Stomach (tissue), 4 donors: ENCODE measurements around the gene STRN3.

ENCODE experiments used
- CTCF ChIP-seq, 7 experiments: fragments of 450-650 bp in 4 of 7; fragments of 200-600 bp in 3 of 7; sonication (generic) in 3 of 7; IDR thresholded peaks; one replicate each; pipeline ENCODE4 v1.5.1; 2016 to 2019; ENCODE audit warnings: antibody characterized with exemption in 7 of 7, control low read depth in 2 of 7, mild to moderate bottlenecking in 1 of 7
- EP300 ChIP-seq: sonication (generic); formaldehyde crosslinking; IDR thresholded peaks from one replicate; pipeline ENCODE4 v1.6.1; 2017; ENCODE audit warnings: antibody characterized with exemption
- POLR2A ChIP-seq, 4 donors: fragments of 450-650 bp; IDR thresholded peaks; one replicate each; pipeline ENCODE4 v1.6.1; 2016; ENCODE audit warnings: antibody characterized with exemption in 4 of 4, control low read depth in 2 of 4, mild to moderate bottlenecking in 1 of 4, moderate library complexity in 1 of 4
- POLR2AphosphoS5 ChIP-seq, 3 donors: sonication (generic); formaldehyde crosslinking; IDR thresholded peaks; one replicate each; pipeline ENCODE4 v1.6.1; 2016; ENCODE audit warnings: antibody characterized with exemption in 3 of 3

GRCh38 chr14:31047503-31047902, 21.3 kb upstream of the STRN3 start:
- TF ChIP-seq EP300: no peak
- no peak for TF ChIP-seq POLR2AphosphoS5 (IDR thresholded peaks at IDR 0.05)
- TF ChIP-seq CTCF (IDR thresholded peaks at IDR 0.05): no peak
- no peak for TF ChIP-seq POLR2A (IDR thresholded peaks at IDR 0.05)
